NCI-H446 (cell line): Measurements from ENCODE around the gene ARHGAP35.

Experiments
- DNase-seq, 2 experiments: peaks; one replicate each; lab custom pipeline; 2025; lab: John Stamatoyannopoulos, UW

Gene ARHGAP35

GRCh38 chr19:46903458-46903857 lies 42.7 kb downstream of the ARHGAP35 start:
- no peak for DNase-seq

DNA sequence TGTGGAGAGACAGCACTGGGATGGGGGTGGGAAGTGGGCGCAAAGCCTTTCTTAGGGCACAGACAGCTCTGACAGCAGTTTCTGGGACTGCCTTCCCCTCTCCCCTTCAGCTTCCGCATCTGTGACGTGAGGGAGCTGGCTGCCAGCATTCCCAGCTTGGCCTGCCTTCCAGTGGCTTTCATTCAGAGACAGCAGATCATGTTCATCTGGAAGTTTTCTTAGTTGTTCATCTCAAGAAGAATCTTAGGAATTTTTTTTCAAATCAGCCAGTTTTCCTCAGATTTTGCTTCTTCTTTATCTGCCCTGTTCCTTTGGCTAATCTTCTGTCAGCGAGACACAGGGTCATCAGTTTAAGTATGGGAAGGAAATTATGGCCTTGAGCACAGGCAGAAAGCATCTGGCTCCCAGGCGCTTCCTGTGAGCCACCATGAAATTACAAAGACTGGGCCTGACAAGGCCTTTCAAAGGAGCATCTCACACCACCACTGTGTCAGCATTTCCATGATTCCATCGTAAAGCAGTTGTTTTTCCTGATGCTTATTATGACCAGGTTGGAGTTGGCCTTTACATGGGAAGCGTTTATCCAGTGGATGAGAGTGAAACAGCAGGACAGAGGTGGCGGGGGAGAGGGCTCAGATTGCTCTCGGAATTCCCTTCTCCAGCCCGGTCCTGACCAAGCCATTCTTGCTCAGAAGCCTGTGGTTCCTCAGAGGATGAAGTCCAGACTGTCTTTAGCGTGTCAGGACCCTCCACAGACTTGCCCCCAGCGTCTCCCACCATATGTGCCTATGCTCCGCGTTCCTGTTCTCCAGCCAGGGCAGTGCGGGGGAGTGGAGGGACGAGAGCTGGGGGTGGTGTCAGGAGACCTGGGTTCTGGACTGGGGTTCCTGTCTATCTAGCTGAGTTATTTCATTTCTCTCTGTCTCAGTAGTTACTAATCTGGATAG lies 43.6 kb downstream of the ARHGAP35 start:
- no peak for DNase-seq

GRCh38 chr19:46906221-46906620 lies 45.4 kb downstream of the ARHGAP35 start:
- no peak for DNase-seq

GRCh38 chr19:46907880-46908279 lies 47.1 kb downstream of the ARHGAP35 start:
- DNase-seq, result no peak

DNA sequence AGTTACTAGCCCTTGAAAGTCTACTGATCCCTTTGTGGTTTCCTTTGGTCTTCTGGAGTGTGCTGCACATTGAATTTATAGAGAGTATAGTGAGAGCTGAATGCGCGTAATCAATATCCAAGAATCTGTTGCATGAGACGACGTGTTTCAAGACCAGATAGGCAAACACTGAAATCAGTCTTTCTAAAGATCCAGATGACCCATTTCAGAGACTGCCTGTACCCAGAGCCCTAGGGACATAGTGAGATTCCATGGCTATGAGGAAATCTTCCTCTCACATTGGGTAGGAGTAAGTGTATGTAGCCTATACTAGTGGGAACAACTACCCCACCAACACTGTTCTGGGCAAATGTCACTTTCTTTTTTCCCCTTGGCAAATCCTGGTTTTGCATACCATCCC lies 48.6 kb downstream of the ARHGAP35 start:
- DNase-seq, result no peak
